ENCODE results near the gene GNAQ.

- TF ChIP-seq POLR2A (IDR thresholded peaks at IDR 0.05) (no peak), CTCF (IDR thresholded peaks at IDR 0.05) (no peak)
These were observed 211.2 kb downstream of the GNAQ start for GRCh38 chr9:77820293-77820954.

All from testis (tissue), 2 donors.